H9 (cell line): ENCODE measurements around the gene IL1RAPL1. TPM values are rescaled to one million over a fixed set of nuclear protein-coding genes. Genes with fewer than 3 reads are reported as not detected.

Source experiments
- DNase-seq: peaks from one replicate; pipeline ENCODE4 v3.0.0-alpha.2; 2017
- H2AFZ ChIP-seq: one replicate; pipeline ENCODE4 v1.6.1; 2013; ENCODE audit warnings: mild to moderate bottlenecking, low read length, control low read depth, moderate library complexity
- H2AK5ac ChIP-seq: 2 replicates; pipeline ENCODE4 v1.6.1; 2013; ENCODE audit warnings: low read length, control low read depth, mixed read lengths; ENCODE audit not compliant: insufficient read length
- H2BK120ac ChIP-seq: one replicate; pipeline ENCODE4 v1.6.1; 2013; ENCODE audit warnings: low read depth, mild to moderate bottlenecking, low read length, control low read depth, inconsistent platforms; ENCODE audit not compliant: poor library complexity, severe bottlenecking
- H2BK12ac ChIP-seq: 2 replicates; pipeline ENCODE4 v1.6.1; 2013; ENCODE audit warnings: low read length, control low read depth, mixed read lengths, low read depth; ENCODE audit not compliant: insufficient read length
- H2BK15ac ChIP-seq: 2 replicates; pipeline ENCODE4 v1.6.1; 2013; ENCODE audit warnings: low read depth, low read length, control low read depth
- H2BK20ac ChIP-seq: one replicate; pipeline ENCODE4 v1.6.1; 2013; ENCODE audit warnings: low read depth, mild to moderate bottlenecking, low read length, control low read depth, inconsistent platforms; ENCODE audit not compliant: poor library complexity, severe bottlenecking
- H2BK5ac ChIP-seq: 2 replicates; pipeline ENCODE4 v1.6.1; 2013; ENCODE audit warnings: low read length, control low read depth, mixed read lengths; ENCODE audit not compliant: insufficient read length
- H3K14ac ChIP-seq: 2 replicates; pipeline ENCODE4 v1.6.1; 2013; ENCODE audit warnings: low read length, control low read depth; ENCODE audit not compliant: insufficient read depth
- H3K18ac ChIP-seq: 2 replicates; pipeline ENCODE4 v1.6.1; 2013; ENCODE audit warnings: low read depth, mild to moderate bottlenecking, mixed read lengths, low read length, control low read depth; ENCODE audit not compliant: insufficient read length
- H3K23ac ChIP-seq: 2 replicates; pipeline ENCODE4 v1.6.1; 2013; ENCODE audit warnings: low read length, control low read depth, mixed read lengths, low read depth; ENCODE audit not compliant: insufficient read length
- H3K23me2 ChIP-seq: 2 replicates; pipeline ENCODE4 v1.6.1; 2013; ENCODE audit warnings: low read depth, mild to moderate bottlenecking, mixed read lengths, low read length, control low read depth; ENCODE audit not compliant: insufficient read length, poor library complexity, severe bottlenecking
- H3K27ac ChIP-seq: 2 replicates; pipeline ENCODE4 v1.5.1; 2013; ENCODE audit warnings: low read length, control low read depth, mixed read lengths, low read depth; ENCODE audit not compliant: insufficient read length
- H3K27me3 ChIP-seq: 2 replicates; pipeline ENCODE4 v1.6.1; 2013; ENCODE audit warnings: low read length, control low read depth, inconsistent platforms; ENCODE audit not compliant: insufficient read depth
- H3K4ac ChIP-seq: 2 replicates; pipeline ENCODE4 v1.6.1; 2013; ENCODE audit warnings: low read depth, mild to moderate bottlenecking, control low read depth, inconsistent platforms, low read length, moderate library complexity
- H3K4me1 ChIP-seq: 2 replicates; pipeline ENCODE4 v1.6.1; 2013; ENCODE audit warnings: low read length, control low read depth, inconsistent platforms; ENCODE audit not compliant: insufficient read depth
- H3K4me2 ChIP-seq: 2 replicates; pipeline ENCODE4 v1.6.1; 2013; ENCODE audit warnings: low read length, control low read depth, mixed read lengths; ENCODE audit not compliant: insufficient read length, insufficient read depth
- H3K56ac ChIP-seq: 2 replicates; pipeline ENCODE4 v1.6.1; 2013; ENCODE audit warnings: low read depth, mild to moderate bottlenecking, mixed read lengths, low read length, control low read depth; ENCODE audit not compliant: insufficient read length
- H3K79me1 ChIP-seq: 2 replicates; pipeline ENCODE4 v1.6.1; 2013; ENCODE audit warnings: low read depth, mild to moderate bottlenecking, moderate library complexity, low read length, control low read depth, inconsistent platforms; ENCODE audit not compliant: insufficient read depth, poor library complexity, severe bottlenecking
- H3K79me2 ChIP-seq: 2 replicates; pipeline ENCODE4 v1.6.1; 2013; ENCODE audit warnings: low read length, control low read depth, inconsistent platforms; ENCODE audit not compliant: insufficient read depth
- H3K9ac ChIP-seq: 2 replicates; pipeline ENCODE4 v1.6.1; 2013; ENCODE audit warnings: low read length, control low read depth, mixed read lengths; ENCODE audit not compliant: insufficient read length; ENCODE audit errors: extremely low read depth
- H3K9me3 ChIP-seq: one replicate; pipeline ENCODE4 v1.6.1; 2013; ENCODE audit warnings: low read depth, low read length, inconsistent platforms; ENCODE audit not compliant: control insufficient read depth
- H3T11ph ChIP-seq: one replicate; pipeline ENCODE4 v1.6.1; 2013; ENCODE audit warnings: mild to moderate bottlenecking, low read length, control low read depth, inconsistent platforms
- H4K20me1 ChIP-seq: one replicate; pipeline ENCODE4 v1.6.1; 2013; ENCODE audit not compliant: control insufficient read depth, insufficient read length, insufficient read depth
- H4K5ac ChIP-seq: 2 replicates; pipeline ENCODE4 v1.6.1; 2013; ENCODE audit warnings: low read depth, mild to moderate bottlenecking, mixed read lengths, low read length, control low read depth; ENCODE audit not compliant: insufficient read length
- H4K8ac ChIP-seq: replicated peaks from 2 replicates; pipeline ENCODE4 v1.6.1; 2013; ENCODE audit warnings: low read length, control low read depth, mixed read lengths, low read depth; ENCODE audit not compliant: insufficient read length
- H4K91ac ChIP-seq: 2 replicates; pipeline ENCODE4 v1.6.1; 2013; ENCODE audit warnings: low read depth, mild to moderate bottlenecking, moderate library complexity, mixed read lengths, low read length, control low read depth; ENCODE audit not compliant: insufficient read length
- H3K27ac Mint-ChIP-seq, 3 experiments: 2 replicates in 2 of 3; 3 replicates in 1 of 3; pipeline ENCODE4 v1.8.0; 2020 to 2021; ENCODE audit warnings: mixed read lengths in 3 of 3, mild to moderate bottlenecking in 1 of 3, moderate library complexity in 1 of 3
- H3K27me3 Mint-ChIP-seq: 2 replicates; pipeline ENCODE4 v1.8.0; 2021; ENCODE audit warnings: low read depth, mild to moderate bottlenecking, moderate library complexity, mixed read lengths
- H3K36me3 Mint-ChIP-seq, 3 experiments: 2 replicates in 2 of 3; 3 replicates in 1 of 3; pipeline ENCODE4 v1.8.0; 2020 to 2021; ENCODE audit warnings: low read depth in 3 of 3, mixed read lengths in 3 of 3; ENCODE audit not compliant: insufficient read depth in 1 of 3
- H3K4me1 Mint-ChIP-seq, 2 experiments: 2 replicates each; pipeline ENCODE4 v1.8.0; 2020; ENCODE audit warnings: mixed read lengths in 2 of 2
- H3K4me3 Mint-ChIP-seq, 2 experiments: 2 replicates in 1 of 2; 3 replicates in 1 of 2; pipeline ENCODE4 v1.8.0; 2020 to 2021; ENCODE audit warnings: mild to moderate bottlenecking in 2 of 2, mixed read lengths in 2 of 2, moderate library complexity in 1 of 2
- H3K9me3 Mint-ChIP-seq, 2 experiments: 2 replicates in 1 of 2; 3 replicates in 1 of 2; pipeline ENCODE4 v1.8.0; 2020; ENCODE audit warnings: mild to moderate bottlenecking in 2 of 2, mixed read lengths in 2 of 2, moderate library complexity in 1 of 2
- CTCF ChIP-seq: fragments of 200-600 bp; sonication (generic); conservative IDR thresholded peaks from 3 replicates; pipeline ENCODE4 v1.8.0; 2021; ENCODE audit warnings: antibody characterized with exemption, mild to moderate bottlenecking
- WGBS: extraction: QIAGEN DNeasy Blood & Tissue Kit; methylation state at CpG from one replicate; pipeline ENCODE4 v1.1.7; 2013; ENCODE audit warnings: missing lambda C conversion rate, low lambda C conversion rate, mixed read lengths; ENCODE audit not compliant: insufficient read length; ENCODE audit errors: extremely low coverage; 5-methylcytosine and 5-hydroxymethylcytosine counted together
- total RNA-seq: library from RNA; stranded (reverse); gene quantifications from 2 replicates; pipeline ENCODE4 v1.2.1, GENCODE V29; 2021

IL1RAPL1 gene
- total RNA-seq, 1 experiment from 2014 or later, result 0.31 TPM

DNA sequence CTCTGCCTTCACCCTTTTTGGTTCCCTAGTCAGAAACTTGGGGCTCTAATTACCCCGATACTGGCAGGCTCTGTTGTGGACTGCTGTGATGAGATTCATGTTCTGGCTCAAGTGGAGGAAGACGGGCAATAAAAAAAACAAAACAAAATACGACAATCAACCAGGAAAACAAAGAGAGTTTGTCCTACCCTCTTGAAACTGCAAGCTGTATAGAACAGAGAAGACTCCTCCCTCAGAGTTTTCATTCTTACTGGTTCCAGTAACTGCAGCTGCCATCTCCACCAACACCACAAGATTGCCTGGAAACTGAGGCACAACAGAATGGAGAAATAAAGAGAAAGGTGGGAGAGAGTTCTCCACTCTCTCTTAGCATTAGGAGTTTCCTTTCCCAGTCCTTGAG, 11.1 kb upstream of the IL1RAPL1 start:
- H3K23me2 ChIP-seq, result no peaks in the 10 kb centered on the region
- no peak overlapping the region for H3K4me3 Mint-ChIP-seq
- H3K79me1 ChIP-seq, result no peaks in the 10 kb centered on the region
- no peak for TF ChIP-seq CTCF
- H3K18ac ChIP-seq, result no peak overlapping the region
- H4K91ac ChIP-seq, result no peak overlapping the region
- DNase-seq, result no peak
- peaks cover 0 to 1% (median 0%) of the 10 kb centered on the region in 3 experiments; a peak in 1 of 7 replicates for H3K36me3 Mint-ChIP-seq
- H2AK5ac ChIP-seq, result no peak overlapping the region
- H3K27ac Mint-ChIP-seq, result no peak overlapping the region
- no peak overlapping the region for H3K9ac ChIP-seq
- no peak overlapping the region for H2BK120ac ChIP-seq
- no peak overlapping the region for H2BK20ac ChIP-seq
- no peak overlapping the region for H2BK12ac ChIP-seq
- no peak overlapping the region for H3K4me2 ChIP-seq
- H3K14ac ChIP-seq, result no peak overlapping the region
- no peak overlapping the region for H3K23ac ChIP-seq
- WGBS, result no CpG with 5 or more reads among the region's 3 CpGs
- peaks cover 12 to 13% of the 10 kb centered on the region in 2 experiments for H3K4me1 Mint-ChIP-seq
- H3K56ac ChIP-seq, result no peak overlapping the region
- H4K5ac ChIP-seq, result no peak overlapping the region
- no peak overlapping the region for H2AFZ ChIP-seq
- peaks cover 2% of the 10 kb centered on the region; the same call in 1 of the 2 replicates for H3K27me3 Mint-ChIP-seq
- no peaks in the 10 kb centered on the region for H3K27me3 ChIP-seq
- no peak overlapping the region for H2BK15ac ChIP-seq
- H3K79me2 ChIP-seq, result no peaks in the 10 kb centered on the region
- no peak overlapping the region for H3K27ac ChIP-seq
- H3K4me1 ChIP-seq, result no peaks in the 10 kb centered on the region
- no peak overlapping the region for H3K4ac ChIP-seq
- no peaks in the 10 kb centered on the region for H3K9me3 ChIP-seq
- H3T11ph ChIP-seq, result no peak overlapping the region
- peaks cover 0 to 52% of the 10 kb centered on the region in 2 experiments; a peak in 4 of 5 replicates for H3K9me3 Mint-ChIP-seq
- H4K20me1 ChIP-seq, result no peaks in the 10 kb centered on the region
- no peak overlapping the region for H2BK5ac ChIP-seq
- no peak overlapping the region for H4K8ac ChIP-seq
